Body of pancreas (tissue), 4 donors: Measurements from ENCODE around the gene AKAP13.

Experiments
- CTCF ChIP-seq, 7 experiments: fragments of 450-650 bp in 4 of 7; fragments of 200-600 bp in 3 of 7; sonication (generic) in 3 of 7; IDR thresholded peaks; one replicate each; pipeline ENCODE4 v1.5.1; 2016 to 2019; ENCODE audit warnings: antibody characterized with exemption in 7 of 7
- POLR2A ChIP-seq, 3 donors: fragments of 450-650 bp; IDR thresholded peaks; one replicate each; pipeline ENCODE4 v1.6.1; 2016; ENCODE audit warnings: antibody characterized with exemption in 3 of 3, mild to moderate bottlenecking in 2 of 3

- no peak for TF ChIP-seq CTCF (IDR thresholded peaks at IDR 0.05)
- no peak for TF ChIP-seq POLR2A (IDR thresholded peaks at IDR 0.05)
Measured at GRCh38 chr15:85649372-85649771, 269.0 kb downstream of the AKAP13 start.
